GM19372 (cell line): Measurements from ENCODE around the gene PAQR9.

ENCODE experiments used
- ATAC-seq: cut with Tn5 transposase; IDR thresholded peaks from one replicate; pipeline ENCODE4 v1.9.1; 2021; ENCODE audit warnings: mild to moderate bottlenecking, low read depth, moderate library complexity; ENCODE audit not compliant: unreplicated experiment

The PAQR9 gene

GRCh38 chr3:142983318-142983717 lies 19.8 kb upstream of the PAQR9 start:
- ATAC-seq: no peak

- no peak for ATAC-seq
Observed at GRCh38 chr3:142982038-142982773, 18.7 kb upstream of the PAQR9 start.

GRCh38 chr3:142981108-142981507 lies 17.6 kb upstream of the PAQR9 start:
- no peak for ATAC-seq

- no peak for ATAC-seq
Observed at GRCh38 chr3:142977399-142977728, 13.9 kb upstream of the PAQR9 start.

- ATAC-seq: no peak
Observed at GRCh38 chr3:142976621-142977398, 13.3 kb upstream of the PAQR9 start.

- no peak for ATAC-seq
Observed at GRCh38 chr3:142975316-142975995, 12.0 kb upstream of the PAQR9 start.

GRCh38 chr3:142973217-142974009 lies 9.9 kb upstream of the PAQR9 start:
- ATAC-seq: no peak

- no peak for ATAC-seq
Observed at GRCh38 chr3:142972092-142972753, 8.7 kb upstream of the PAQR9 start.

- no peak for ATAC-seq
Observed at GRCh38 chr3:142971431-142971830, 8.0 kb upstream of the PAQR9 start.

- no peak for ATAC-seq
Observed at GRCh38 chr3:142968319-142969025, 5.0 kb upstream of the PAQR9 start.

GRCh38 chr3:142966808-142967207 lies 3.3 kb upstream of the PAQR9 start:
- no peak for ATAC-seq

- no peak for ATAC-seq
Observed at GRCh38 chr3:142965581-142965980, 2.1 kb upstream of the PAQR9 start.

GRCh38 chr3:142963234-142963515 lies 299 bp downstream of the PAQR9 start:
- ATAC-seq: peak; percentile 28

GRCh38 chr3:142962520-142963233 lies 797 bp downstream of the PAQR9 start:
- no peak for ATAC-seq

- ATAC-seq: no peak
Observed at GRCh38 chr3:142962175-142962519, 1.3 kb downstream of the PAQR9 start.

- ATAC-seq: no peak
Observed at GRCh38 chr3:142961539-142961938, 1.9 kb downstream of the PAQR9 start.

- ATAC-seq: no peak
Observed at GRCh38 chr3:142960322-142960850, 3.1 kb downstream of the PAQR9 start.

GRCh38 chr3:142958707-142959106 lies 4.8 kb downstream of the PAQR9 start:
- ATAC-seq: no peak

GRCh38 chr3:142953443-142953842 lies 10.0 kb downstream of the PAQR9 start:
- ATAC-seq: no peak
